ENCODE measurements around the gene SREBF2.

DNA sequence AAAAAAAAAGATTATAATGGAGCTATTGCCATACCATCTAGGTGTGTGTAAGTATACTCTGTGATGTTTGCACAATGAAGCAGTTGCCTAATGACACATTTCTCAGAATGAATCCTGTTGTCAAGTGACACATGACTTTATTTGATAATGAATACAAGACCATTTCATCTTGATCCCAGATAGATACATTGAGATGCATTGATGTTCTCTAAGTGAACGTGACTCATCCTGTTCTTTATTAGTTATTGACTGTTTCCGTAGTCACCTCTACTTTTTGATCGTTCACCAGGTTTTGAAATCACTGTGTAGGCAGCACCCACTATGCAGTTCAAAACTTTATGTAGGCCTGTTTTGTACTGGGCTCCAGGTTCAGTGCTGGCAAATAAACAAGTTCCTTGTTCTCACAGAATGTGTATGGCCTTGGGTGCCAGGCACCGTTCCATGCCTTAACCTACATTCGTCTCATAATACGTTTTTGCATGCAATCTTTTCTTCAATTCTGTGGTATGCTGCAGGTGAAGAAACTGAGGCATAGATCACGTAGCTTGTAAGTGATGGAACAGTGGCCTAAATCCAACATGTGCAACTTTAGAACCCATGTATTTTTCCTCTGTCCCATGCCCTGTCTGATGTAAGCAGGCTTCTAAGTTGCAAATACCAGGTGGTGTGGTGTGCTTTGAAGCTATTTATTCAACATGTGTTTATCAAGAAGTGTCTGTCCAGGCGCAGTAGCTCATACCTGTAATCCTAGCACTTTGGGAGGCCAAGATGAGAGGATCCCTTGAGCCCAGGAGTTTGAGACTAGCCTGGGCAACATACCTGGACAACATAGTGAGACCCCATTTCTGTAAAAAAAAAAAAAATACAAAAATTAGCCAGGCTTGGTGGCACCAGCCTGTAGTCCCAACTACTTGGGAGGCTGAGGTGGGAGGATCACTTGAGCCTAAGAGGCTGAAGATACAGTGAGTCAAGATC, 10.4 kb downstream of the SREBF2 start:
- TF ChIP-seq EZH2 (IDR thresholded peaks at IDR 0.05) (no peak), POLR2AphosphoS5 (IDR thresholded peaks at IDR 0.05; ENCODE audit: borderline replicate concordance, low read depth, low read length) (no peak)

Data from SK-N-MC (cell line).